Vagina (tissue), 2 donors: ENCODE data around the gene HTRA3.

Experiments
- CTCF ChIP-seq, 3 experiments: fragments of 450-650 bp in 2 of 3; fragments of 200-600 bp in 1 of 3; sonication (generic) in 1 of 3; IDR thresholded peaks; one replicate each; pipeline ENCODE4 v1.5.1; 2017 to 2019; ENCODE audit warnings: antibody characterized with exemption in 3 of 3, mild to moderate bottlenecking in 2 of 3, moderate library complexity in 2 of 3
- POLR2A ChIP-seq, 2 donors: fragments of 450-650 bp; IDR thresholded peaks; one replicate each; pipeline ENCODE4 v1.6.1; 2017; ENCODE audit warnings: antibody characterized with exemption in 2 of 2, mild to moderate bottlenecking in 2 of 2, moderate library complexity in 2 of 2

GRCh38 chr4:8280158-8280875 is 10.8 kb downstream of the HTRA3 start:
- no peak for TF ChIP-seq CTCF (IDR thresholded peaks at IDR 0.05)
- TF ChIP-seq POLR2A (IDR thresholded peaks at IDR 0.05), result no peak
